HG03558 (cell line): ENCODE results near the gene AMOTL2.

Source experiments
- ATAC-seq: cut with Tn5 transposase; IDR thresholded peaks from one replicate; pipeline ENCODE4 v1.9.1; 2021; ENCODE audit warnings: moderate number of reproducible peaks; ENCODE audit not compliant: unreplicated experiment; ENCODE audit errors: extremely low read depth

Gene AMOTL2

GRCh38 chr3:134338201-134338512, 36.1 kb downstream of the AMOTL2 start:
- no peak for ATAC-seq

GRCh38 chr3:134337511-134338200, 36.6 kb downstream of the AMOTL2 start:
- no peak for ATAC-seq

GRCh38 chr3:134337071-134337482, 37.2 kb downstream of the AMOTL2 start:
- no peak for ATAC-seq

GRCh38 chr3:134336587-134336986, 37.7 kb downstream of the AMOTL2 start:
- no peak for ATAC-seq

GRCh38 chr3:134334901-134335280, 39.4 kb downstream of the AMOTL2 start:
- no peak for ATAC-seq

GRCh38 chr3:134334231-134334900, 39.9 kb downstream of the AMOTL2 start:
- no peak for ATAC-seq

- no peak for ATAC-seq
Measured at GRCh38 chr3:134333522-134334181, 40.6 kb downstream of the AMOTL2 start.

- no peak for ATAC-seq
Measured at GRCh38 chr3:134332344-134332743, 41.9 kb downstream of the AMOTL2 start.

GRCh38 chr3:134331811-134332199, 42.4 kb downstream of the AMOTL2 start:
- ATAC-seq = no peak

GRCh38 chr3:134330883-134331810, 43.1 kb downstream of the AMOTL2 start:
- no peak for ATAC-seq

GRCh38 chr3:134328846-134329245, 45.4 kb downstream of the AMOTL2 start:
- no peak for ATAC-seq

- no peak for ATAC-seq
Measured at GRCh38 chr3:134328147-134328591, 46.1 kb downstream of the AMOTL2 start.

GRCh38 chr3:134327594-134327975, 46.7 kb downstream of the AMOTL2 start:
- no peak for ATAC-seq

- no peak for ATAC-seq
Measured at GRCh38 chr3:134326760-134327593, 47.3 kb downstream of the AMOTL2 start.

GRCh38 chr3:134326126-134326525, 48.1 kb downstream of the AMOTL2 start:
- no peak for ATAC-seq

GRCh38 chr3:134325706-134326105, 48.5 kb downstream of the AMOTL2 start:
- ATAC-seq = no peak

- ATAC-seq = no peak
Measured at GRCh38 chr3:134325061-134325705, 49.1 kb downstream of the AMOTL2 start.

- ATAC-seq = no peak
Measured at GRCh38 chr3:134323966-134324962, 50.0 kb downstream of the AMOTL2 start.
